Lower leg skin (tissue), 3 donors: Measurements from ENCODE around the gene RAB30.

Source experiments
- POLR2A ChIP-seq, 2 donors: fragments of 450-650 bp; IDR thresholded peaks; one replicate each; pipeline ENCODE4 v1.6.1; 2016 to 2017; ENCODE audit warnings: antibody characterized with exemption in 2 of 2, mild to moderate bottlenecking in 1 of 2, moderate library complexity in 1 of 2
- TF ChIP-seq, protein P1 (sequence below), 3 donors: fragments of 450-650 bp; IDR thresholded peaks; one replicate each; pipeline ENCODE4 v1.5.1; 2016; ENCODE audit warnings: antibody characterized with exemption in 3 of 3, mild to moderate bottlenecking in 3 of 3, moderate library complexity in 2 of 3

DNA sequence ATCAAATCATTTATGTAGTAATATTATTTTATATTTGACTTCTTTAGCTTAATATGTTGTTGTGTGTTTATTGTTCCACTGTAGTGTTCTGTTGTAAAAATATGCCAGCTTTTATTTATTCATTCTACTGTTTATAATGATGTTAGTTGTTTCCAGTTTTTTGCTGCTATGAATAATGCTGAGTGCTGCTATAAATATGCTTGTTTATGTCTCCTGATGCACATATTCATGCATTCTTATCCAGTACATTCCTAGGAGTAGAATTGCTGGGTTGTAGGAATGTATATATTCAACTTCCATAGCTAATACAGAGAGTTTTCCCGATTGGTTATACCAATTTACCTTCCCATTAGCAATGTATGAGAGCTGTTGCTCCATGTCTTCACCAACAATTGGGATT is 33.5 kb upstream of the RAB30 start:
- TF ChIP-seq, protein P1, sequence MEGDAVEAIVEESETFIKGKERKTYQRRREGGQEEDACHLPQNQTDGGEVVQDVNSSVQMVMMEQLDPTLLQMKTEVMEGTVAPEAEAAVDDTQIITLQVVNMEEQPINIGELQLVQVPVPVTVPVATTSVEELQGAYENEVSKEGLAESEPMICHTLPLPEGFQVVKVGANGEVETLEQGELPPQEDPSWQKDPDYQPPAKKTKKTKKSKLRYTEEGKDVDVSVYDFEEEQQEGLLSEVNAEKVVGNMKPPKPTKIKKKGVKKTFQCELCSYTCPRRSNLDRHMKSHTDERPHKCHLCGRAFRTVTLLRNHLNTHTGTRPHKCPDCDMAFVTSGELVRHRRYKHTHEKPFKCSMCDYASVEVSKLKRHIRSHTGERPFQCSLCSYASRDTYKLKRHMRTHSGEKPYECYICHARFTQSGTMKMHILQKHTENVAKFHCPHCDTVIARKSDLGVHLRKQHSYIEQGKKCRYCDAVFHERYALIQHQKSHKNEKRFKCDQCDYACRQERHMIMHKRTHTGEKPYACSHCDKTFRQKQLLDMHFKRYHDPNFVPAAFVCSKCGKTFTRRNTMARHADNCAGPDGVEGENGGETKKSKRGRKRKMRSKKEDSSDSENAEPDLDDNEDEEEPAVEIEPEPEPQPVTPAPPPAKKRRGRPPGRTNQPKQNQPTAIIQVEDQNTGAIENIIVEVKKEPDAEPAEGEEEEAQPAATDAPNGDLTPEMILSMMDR (IDR thresholded peaks at IDR 0.05), result no peak
- TF ChIP-seq POLR2A (IDR thresholded peaks at IDR 0.05), result no peak
